ENCODE data around the gene SARNP.

DNA sequence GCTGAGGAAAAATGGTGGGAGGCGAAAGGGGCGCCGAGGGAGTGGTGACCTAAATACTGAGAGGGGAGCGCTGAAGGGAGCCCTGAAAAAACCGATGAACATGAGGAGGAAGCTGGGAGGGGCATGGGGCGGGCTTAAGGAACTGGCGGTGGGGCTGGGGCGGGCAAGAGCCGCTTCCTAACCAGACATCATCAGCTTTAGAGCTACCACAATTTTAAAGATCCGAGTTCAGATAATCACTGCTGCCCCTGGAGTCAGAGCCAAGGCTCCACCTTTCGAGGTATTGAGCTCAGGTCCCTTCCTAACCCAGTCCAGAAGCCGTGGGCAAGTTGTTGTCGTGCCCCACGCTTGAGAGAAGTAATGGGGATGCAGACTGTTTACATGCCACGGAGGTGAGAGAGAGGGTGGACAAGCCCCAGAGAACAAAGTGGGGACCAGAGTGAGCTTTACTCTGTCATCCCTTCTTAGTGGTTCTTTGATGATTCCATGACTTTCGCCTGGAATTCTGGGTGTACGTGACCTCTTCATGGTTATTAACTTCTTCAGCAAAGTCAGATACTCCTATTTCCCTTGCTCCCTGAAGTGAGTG is 710 bp upstream of the SARNP start:
- TF ChIP-seq, protein P1, sequence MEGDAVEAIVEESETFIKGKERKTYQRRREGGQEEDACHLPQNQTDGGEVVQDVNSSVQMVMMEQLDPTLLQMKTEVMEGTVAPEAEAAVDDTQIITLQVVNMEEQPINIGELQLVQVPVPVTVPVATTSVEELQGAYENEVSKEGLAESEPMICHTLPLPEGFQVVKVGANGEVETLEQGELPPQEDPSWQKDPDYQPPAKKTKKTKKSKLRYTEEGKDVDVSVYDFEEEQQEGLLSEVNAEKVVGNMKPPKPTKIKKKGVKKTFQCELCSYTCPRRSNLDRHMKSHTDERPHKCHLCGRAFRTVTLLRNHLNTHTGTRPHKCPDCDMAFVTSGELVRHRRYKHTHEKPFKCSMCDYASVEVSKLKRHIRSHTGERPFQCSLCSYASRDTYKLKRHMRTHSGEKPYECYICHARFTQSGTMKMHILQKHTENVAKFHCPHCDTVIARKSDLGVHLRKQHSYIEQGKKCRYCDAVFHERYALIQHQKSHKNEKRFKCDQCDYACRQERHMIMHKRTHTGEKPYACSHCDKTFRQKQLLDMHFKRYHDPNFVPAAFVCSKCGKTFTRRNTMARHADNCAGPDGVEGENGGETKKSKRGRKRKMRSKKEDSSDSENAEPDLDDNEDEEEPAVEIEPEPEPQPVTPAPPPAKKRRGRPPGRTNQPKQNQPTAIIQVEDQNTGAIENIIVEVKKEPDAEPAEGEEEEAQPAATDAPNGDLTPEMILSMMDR (IDR thresholded peaks at IDR 0.05), result no peak
- no peak for TF ChIP-seq EP300 (IDR thresholded peaks at IDR 0.05)
